GM21515 (cell line): ENCODE data around the gene SIK2.

Experiments
- ATAC-seq: cut with Tn5 transposase; IDR thresholded peaks from one replicate; pipeline ENCODE4 v1.9.1; 2021; ENCODE audit not compliant: unreplicated experiment

SIK2 gene

GRCh38 chr11:111581341-111581740 lies 20.9 kb upstream of the SIK2 start:
- ATAC-seq, result no peak

GRCh38 chr11:111582163-111582562 lies 20.1 kb upstream of the SIK2 start:
- no peak for ATAC-seq

GRCh38 chr11:111582881-111583280 lies 19.4 kb upstream of the SIK2 start:
- no peak for ATAC-seq

- ATAC-seq, result no peak
Observed at GRCh38 chr11:111585371-111585770, 16.9 kb upstream of the SIK2 start.

- no peak for ATAC-seq
Observed at GRCh38 chr11:111586388-111586831, 15.8 kb upstream of the SIK2 start.

GRCh38 chr11:111589114-111589513 lies 13.1 kb upstream of the SIK2 start:
- no peak for ATAC-seq

- no peak for ATAC-seq
Observed at GRCh38 chr11:111589886-111590499, 12.3 kb upstream of the SIK2 start.

- ATAC-seq, result no peak
Observed at GRCh38 chr11:111591187-111591960, 10.9 kb upstream of the SIK2 start.

- ATAC-seq, result no peak
Observed at GRCh38 chr11:111592491-111592890, 9.8 kb upstream of the SIK2 start.

GRCh38 chr11:111596319-111596718 lies 5.9 kb upstream of the SIK2 start:
- no peak for ATAC-seq

- no peak for ATAC-seq
Observed at GRCh38 chr11:111598148-111598547, 4.1 kb upstream of the SIK2 start.

- no peak for ATAC-seq
Observed at GRCh38 chr11:111598559-111598958, 3.7 kb upstream of the SIK2 start.

- ATAC-seq, result no peak
Observed at GRCh38 chr11:111601636-111601978, 642 bp upstream of the SIK2 start.

- peak; percentile 1 for ATAC-seq
Observed at GRCh38 chr11:111602865-111603610, 789 bp downstream of the SIK2 start.

- no peak for ATAC-seq
Observed at GRCh38 chr11:111603611-111604130, 1.4 kb downstream of the SIK2 start.

GRCh38 chr11:111604392-111605009 lies 2.3 kb downstream of the SIK2 start:
- no peak for ATAC-seq

- ATAC-seq, result no peak
Observed at GRCh38 chr11:111605681-111606080, 3.4 kb downstream of the SIK2 start.

GRCh38 chr11:111606986-111607385 lies 4.7 kb downstream of the SIK2 start:
- ATAC-seq, result no peak

GRCh38 chr11:111607751-111608150 lies 5.5 kb downstream of the SIK2 start:
- ATAC-seq, result no peak

GRCh38 chr11:111612224-111612623 lies 10.0 kb downstream of the SIK2 start:
- ATAC-seq, result no peak

GRCh38 chr11:111617286-111617685 lies 15.0 kb downstream of the SIK2 start:
- ATAC-seq, result no peak
